ENCODE results near the gene PTPDC1.

PTPDC1 gene, protein sequence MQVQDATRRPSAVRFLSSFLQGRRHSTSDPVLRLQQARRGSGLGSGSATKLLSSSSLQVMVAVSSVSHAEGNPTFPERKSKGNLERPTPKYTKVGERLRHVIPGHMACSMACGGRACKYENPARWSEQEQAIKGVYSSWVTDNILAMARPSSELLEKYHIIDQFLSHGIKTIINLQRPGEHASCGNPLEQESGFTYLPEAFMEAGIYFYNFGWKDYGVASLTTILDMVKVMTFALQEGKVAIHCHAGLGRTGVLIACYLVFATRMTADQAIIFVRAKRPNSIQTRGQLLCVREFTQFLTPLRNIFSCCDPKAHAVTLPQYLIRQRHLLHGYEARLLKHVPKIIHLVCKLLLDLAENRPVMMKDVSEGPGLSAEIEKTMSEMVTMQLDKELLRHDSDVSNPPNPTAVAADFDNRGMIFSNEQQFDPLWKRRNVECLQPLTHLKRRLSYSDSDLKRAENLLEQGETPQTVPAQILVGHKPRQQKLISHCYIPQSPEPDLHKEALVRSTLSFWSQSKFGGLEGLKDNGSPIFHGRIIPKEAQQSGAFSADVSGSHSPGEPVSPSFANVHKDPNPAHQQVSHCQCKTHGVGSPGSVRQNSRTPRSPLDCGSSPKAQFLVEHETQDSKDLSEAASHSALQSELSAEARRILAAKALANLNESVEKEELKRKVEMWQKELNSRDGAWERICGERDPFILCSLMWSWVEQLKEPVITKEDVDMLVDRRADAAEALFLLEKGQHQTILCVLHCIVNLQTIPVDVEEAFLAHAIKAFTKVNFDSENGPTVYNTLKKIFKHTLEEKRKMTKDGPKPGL

DNA sequence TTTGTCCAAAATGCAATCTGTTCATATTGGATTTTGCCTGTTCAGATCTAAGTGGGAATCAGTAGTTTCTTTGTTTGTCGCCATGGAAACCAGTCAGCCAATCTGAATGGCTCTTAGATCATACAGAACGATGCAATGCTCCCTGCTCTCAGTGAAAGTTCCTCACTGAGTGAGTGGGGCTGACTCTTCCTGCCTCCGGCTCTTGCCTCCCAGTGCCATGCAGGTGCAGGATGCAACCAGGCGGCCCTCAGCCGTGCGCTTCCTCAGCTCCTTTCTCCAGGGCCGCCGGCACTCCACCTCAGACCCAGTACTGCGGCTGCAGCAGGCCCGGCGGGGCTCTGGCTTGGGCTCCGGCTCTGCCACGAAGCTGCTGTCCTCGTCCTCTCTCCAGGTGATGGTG lies at the start of gene PTPDC1:
PTPDC1 (plus strand) TSS at position 151 of the 400 bp plus-strand sequence; CDS start at position 218, 67 bp downstream.
- no peak for DNase-seq (ENCODE audit: low read depth)

DNA sequence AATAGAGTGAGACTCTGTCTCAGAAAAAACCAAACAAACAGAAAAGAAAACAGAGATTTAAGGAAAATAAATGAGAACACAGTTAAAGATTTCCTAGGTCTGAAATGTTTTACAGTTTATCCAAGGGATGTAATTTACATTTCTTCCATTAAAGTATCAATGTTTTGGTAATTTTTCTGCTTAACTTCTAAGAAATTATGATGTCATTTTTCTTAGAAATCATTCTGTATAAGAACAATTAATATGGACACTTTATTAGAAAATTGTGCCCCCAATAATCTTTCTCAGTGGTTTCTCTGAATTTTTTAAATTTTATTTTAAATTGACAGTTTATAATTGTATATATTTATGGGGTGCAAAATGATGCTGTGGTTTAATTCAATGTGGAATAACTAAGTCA lies 49.8 kb upstream of the PTPDC1 start:
- DNase-seq (ENCODE audit: low read depth) = no peak

- DNase-seq (ENCODE audit: low read depth) = no peak
Measured at GRCh38 chr9:94039786-94040185, 44.5 kb upstream of the PTPDC1 start.

DNA sequence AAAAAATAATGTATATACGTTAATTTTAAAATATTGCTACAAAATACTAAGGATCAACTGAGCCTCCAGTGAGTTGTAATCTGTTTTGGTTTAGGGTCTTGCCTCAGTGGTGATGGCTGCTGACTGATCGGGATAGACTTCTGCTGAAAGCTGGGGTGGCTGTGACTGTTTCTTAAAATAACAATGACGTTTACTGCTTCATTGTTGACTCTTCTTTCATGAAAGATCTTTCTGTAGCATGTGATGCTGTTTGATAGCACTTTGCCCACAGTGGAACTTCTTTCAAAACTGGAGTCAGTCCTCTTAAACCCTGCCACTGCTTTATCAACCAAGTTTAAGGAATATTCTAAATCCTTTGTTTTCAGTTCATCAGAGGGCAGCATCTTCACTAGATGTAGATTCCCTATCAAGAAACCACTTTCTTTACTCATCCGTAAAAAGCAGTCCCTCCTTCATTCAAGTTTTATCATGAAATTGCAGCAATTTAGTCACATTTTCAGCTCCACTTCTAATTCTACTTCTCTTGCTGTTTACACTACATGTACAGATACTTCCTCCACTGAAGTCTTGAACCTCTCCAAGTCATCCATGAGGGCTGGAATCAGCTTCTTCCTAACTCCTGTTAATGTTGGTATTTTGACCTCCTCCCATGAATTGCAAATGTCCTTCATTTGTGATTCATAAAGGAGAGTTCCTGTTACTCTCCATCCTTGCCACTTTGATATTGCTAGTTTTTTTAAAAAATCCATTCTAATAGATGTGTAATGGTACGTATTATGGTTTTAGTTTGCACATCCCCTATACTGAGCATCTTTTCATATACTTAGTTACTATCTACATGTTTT lies 41.5 kb upstream of the PTPDC1 start:
- no peak for DNase-seq (ENCODE audit: low read depth)

DNA sequence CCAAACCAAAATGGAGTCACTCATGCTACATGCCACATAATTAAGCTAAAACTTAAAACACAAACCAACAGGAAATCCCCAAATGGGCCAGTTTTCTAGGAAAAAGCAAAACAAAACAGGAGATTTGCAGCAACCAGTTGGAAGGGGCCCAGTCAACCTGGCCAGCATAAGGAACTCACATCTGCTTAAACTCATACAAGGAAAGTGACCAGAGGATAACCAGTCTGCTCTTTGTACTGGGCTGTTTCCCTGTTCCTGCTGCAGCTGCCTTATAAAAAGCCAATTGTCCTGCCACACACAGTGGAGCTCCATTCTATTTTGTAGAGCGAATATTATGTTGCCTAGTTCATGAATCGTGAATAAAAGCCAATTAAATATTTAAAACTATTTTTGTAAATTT lies 29.5 kb upstream of the PTPDC1 start:
- no peak for DNase-seq (ENCODE audit: low read depth)

DNA sequence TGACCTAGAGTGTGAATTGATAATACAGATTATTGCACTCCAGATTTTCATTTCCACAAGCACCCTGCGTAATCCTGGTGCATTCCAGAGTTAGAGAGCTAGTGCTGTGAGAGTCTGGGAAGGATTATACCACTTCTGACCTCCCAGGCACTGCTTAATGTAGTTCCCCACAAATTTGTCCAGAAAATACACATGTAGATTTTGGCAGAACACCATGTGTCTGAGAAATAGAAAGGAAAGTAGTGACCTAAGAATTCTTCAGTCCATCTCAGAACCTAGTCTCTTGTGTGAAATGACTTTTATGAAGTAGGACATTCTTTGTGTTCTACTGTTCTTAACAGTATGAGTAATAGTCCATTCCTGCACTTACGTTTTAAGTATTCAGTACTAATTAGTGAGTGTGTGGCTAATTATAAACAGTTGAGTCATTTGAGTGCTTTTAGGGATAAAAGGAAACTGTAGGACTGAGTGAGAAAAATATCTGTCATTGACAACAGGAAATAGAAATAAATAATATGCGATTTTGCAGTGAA lies 27.8 kb upstream of the PTPDC1 start:
- DNase-seq (ENCODE audit: low read depth) = no peak

- no peak for DNase-seq (ENCODE audit: low read depth)
Measured at GRCh38 chr9:94057918-94058317, 26.3 kb upstream of the PTPDC1 start.

DNA sequence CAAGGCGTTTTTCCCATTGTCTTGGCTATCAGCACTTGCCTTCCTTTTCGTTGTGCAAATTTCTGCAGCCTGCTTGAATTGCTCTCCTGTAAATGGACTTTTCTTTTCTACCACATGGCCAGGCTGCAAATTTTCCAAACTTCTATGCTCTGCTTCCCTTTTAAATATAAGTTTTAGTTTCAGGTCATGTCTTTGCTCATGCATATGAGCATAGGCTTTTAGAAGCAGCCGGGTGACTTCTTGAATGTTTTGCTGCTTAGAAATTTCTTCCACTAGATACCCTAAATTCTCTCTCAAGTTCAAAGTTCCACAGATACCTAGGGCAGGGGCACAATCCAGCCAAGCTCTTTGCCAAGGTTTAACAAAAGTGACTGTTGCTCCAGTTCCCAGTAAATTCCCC lies 22.4 kb upstream of the PTPDC1 start:
- DNase-seq (ENCODE audit: low read depth) = no peak

DNA sequence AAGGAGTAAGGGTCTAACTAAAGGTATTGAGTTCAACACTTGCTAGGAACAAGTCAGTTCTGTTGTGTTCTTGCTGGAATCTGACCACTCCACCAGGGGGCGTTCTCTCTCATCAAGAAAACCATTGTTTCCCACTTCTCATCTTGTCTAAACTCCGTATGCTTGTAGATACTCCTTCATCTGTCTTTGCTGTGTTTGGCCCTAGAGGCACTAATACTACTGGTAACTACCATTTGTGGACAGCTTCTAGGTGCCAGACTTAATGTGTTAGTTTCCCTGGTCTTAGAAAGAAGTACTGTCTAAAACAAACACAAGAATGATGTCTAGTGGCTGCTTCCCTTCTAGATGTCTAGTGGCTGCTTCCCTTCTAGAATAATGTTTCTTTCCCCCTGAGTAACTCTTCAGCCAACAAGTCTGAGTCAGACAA lies 18.7 kb upstream of the PTPDC1 start:
- peak; percentile 57 for DNase-seq (ENCODE audit: low read depth)

- DNase-seq (ENCODE audit: low read depth) = no peak
Measured at GRCh38 chr9:94068257-94068656, 16.0 kb upstream of the PTPDC1 start.

DNA sequence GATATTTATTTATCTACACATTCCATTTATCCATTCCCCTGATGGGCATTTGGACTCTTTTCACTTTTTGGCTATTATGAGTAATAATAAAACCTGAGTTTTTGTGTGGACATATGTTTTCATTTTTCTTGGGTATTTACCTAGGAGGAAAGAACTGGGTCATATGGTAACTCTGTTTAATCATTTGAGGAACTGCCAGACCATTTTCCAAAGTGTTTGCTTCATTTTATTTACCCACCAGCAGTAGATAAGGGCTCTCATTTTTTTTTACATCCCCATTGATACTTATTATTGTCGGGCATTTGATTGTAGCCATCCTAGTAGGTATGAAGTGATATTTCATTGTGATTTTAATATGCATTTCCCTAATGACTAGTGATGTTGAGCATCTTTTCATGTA lies 7.7 kb upstream of the PTPDC1 start:
- no peak for DNase-seq (ENCODE audit: low read depth)

GRCh38 chr9:94078086-94078485 lies 6.2 kb upstream of the PTPDC1 start:
- DNase-seq (ENCODE audit: low read depth) = no peak

DNA sequence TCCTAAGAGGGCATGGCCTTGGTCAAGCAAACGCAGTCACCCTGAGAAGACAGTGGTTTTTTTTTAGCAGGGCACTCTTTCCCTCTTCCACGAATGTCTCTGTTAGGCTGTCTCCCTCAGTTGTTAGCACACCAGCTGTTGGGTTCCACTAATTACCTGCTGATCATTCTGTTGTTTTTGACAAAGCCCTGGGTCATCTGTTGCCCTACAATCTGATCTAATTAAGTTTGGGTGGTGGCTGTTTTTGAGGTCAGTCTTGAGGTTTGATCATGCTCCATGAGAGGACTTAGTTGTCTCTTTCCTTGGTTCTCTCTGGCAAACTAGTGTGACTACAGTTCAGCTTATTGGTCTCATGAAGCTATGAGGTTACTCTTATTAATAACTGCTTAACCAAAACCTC lies 5.0 kb upstream of the PTPDC1 start:
- DNase-seq (ENCODE audit: low read depth) = no peak

DNA sequence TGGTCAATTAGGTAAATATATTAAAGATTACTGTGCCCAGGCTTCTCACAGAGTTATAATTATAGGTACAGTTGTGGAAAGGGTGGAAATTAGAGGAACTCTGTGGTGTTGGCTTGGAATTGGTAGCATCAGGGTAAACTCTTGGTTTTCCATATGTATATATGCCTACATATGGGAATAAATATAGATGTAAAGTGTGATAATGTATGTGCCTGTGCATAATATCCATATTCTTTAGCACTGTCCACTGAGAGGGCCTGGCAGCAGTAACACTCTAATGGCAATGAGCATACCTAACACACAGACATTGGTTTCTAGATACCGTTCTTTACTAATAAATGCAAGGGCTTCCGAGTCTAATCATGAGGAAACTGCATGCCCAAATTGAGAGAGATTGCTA lies 4.0 kb upstream of the PTPDC1 start:
- DNase-seq (ENCODE audit: low read depth) = no peak

- DNase-seq (ENCODE audit: low read depth) = no peak
Measured at GRCh38 chr9:94081435-94081834, 2.8 kb upstream of the PTPDC1 start.

DNA sequence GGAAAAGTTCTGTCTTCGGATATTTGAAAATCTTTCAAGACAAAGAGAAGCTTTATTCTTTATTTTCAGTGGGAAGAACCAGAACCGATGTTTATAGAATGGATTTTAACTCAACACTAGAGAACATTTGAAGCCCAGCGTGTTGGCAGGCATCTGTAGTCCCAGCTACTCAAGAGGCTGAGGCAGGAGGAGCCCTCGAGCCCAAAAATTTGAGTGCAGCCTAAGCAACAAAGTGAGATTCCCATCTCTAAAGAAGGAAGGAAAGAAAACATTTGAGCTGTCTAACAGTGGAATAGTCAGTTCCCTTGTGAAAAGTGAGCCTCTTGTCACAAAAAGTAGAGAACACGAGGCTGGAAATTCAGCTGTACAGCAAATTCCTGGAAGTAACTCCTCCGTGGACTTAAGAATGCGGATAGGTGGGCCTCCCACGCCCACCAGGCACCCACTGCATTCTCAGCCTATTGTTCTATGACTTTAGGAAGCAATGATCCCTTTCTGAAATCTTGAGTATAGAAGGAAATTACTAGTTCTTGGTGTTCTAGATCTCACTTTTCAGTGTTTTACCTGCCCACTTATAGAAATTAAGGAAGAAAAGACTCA lies 2.3 kb upstream of the PTPDC1 start:
- no peak for DNase-seq (ENCODE audit: low read depth)

GRCh38 chr9:94082553-94082952 lies 1.7 kb upstream of the PTPDC1 start:
- no peak for DNase-seq (ENCODE audit: low read depth)

DNA sequence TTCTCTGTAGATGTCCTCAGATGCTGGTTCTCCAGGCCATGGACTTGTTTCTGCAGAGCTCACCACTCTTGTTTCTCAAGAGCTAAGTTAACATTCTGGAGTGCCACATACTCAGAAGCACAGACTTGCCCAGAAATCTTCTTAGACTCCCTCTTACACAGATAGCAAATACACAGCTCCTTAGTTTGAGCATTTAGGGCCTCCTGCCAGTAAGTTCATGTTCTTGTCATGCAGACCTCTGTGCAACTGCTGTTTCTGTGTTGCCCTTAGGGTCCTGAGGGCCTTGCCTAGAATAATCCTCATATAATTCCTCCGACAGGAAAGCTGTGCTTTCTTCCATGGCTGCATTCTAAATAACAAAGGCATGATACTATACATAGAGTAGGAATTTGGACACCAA lies 1.3 kb upstream of the PTPDC1 start:
- no peak for DNase-seq (ENCODE audit: low read depth)

- no peak for DNase-seq (ENCODE audit: low read depth)
Measured at GRCh38 chr9:94083384-94083783, 880 bp upstream of the PTPDC1 start.

DNA sequence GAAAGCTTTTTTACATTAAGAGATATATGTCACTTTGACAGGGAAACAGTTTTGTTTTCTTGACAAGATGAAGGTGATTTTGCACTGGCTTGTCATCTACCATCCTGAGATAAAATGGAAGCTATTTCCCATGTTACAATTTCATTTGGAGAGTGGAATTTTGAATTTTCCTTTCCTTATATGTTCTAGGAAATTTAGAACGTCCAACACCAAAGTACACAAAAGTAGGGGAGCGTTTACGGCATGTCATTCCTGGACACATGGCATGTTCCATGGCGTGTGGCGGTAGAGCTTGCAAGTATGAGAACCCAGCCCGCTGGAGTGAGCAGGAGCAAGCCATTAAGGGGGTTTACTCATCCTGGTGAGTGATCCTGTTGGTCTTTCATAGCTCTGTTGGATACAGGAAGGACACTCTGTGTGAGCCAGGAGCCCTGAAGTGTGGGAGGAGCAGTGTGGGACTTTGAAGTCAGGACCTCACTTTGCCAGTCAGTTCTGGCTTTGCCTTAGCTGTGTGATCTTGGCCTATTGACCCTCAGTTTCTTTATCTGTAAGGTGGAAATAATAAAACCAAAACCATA lies 887 bp downstream of the PTPDC1 start:
- DNase-seq (ENCODE audit: low read depth) = no peak
